Transverse colon (tissue), 4 donors: ENCODE results near the gene CNTD1. TPM values are rescaled to one million over a fixed set of nuclear protein-coding genes. Genes with fewer than 3 reads are reported as not detected.

Experiments used
- DNase-seq: peaks from one replicate; pipeline ENCODE4 v3.0.0-alpha.2; 2019
- H3K27ac ChIP-seq, 4 donors: fragments of 200-600 bp; sonication (generic); 2 replicates each; pipeline ENCODE4 v1.5.1; 2016 to 2018; ENCODE audit warnings: inconsistent platforms in 4 of 4
- H3K27me3 ChIP-seq: fragments of 200-600 bp; sonication (generic); 2 replicates; pipeline ENCODE4 v1.5.1; 2017; ENCODE audit warnings: inconsistent platforms
- H3K36me3 ChIP-seq, 4 donors: fragments of 200-600 bp; sonication (generic); 2 replicates each; pipeline ENCODE4 v1.5.1; 2017 to 2019; ENCODE audit warnings: inconsistent platforms in 4 of 4
- H3K4me1 ChIP-seq, 4 donors: fragments of 200-600 bp; sonication (generic); 2 replicates each; pipeline ENCODE4 v1.5.1; 2017 to 2020; ENCODE audit warnings: inconsistent platforms in 4 of 4
- H3K4me3 ChIP-seq, 4 donors: fragments of 200-600 bp; sonication (generic); 1 replicate in 1 of 4; 2 replicates in 3 of 4; pipeline versions ENCODE4 v1.5.1 to v1.6.1; 2017 to 2019; ENCODE audit warnings: inconsistent platforms in 4 of 4
- H3K9me3 ChIP-seq, 2 donors: fragments of 200-600 bp; sonication (generic); 2 replicates each; pipeline ENCODE4 v1.5.1; 2017 to 2019; ENCODE audit warnings: inconsistent platforms in 2 of 2
- EP300 ChIP-seq: sonication (generic); formaldehyde crosslinking; IDR thresholded peaks from one replicate; pipeline ENCODE4 v1.6.1; 2017; ENCODE audit warnings: antibody characterized with exemption, low read depth
- POLR2A ChIP-seq: fragments of 450-650 bp; IDR thresholded peaks from one replicate; pipeline ENCODE4 v1.6.1; 2016; ENCODE audit warnings: antibody characterized with exemption, mild to moderate bottlenecking, moderate library complexity
- POLR2AphosphoS5 ChIP-seq, 3 donors: sonication (generic); formaldehyde crosslinking; IDR thresholded peaks; one replicate each; pipeline ENCODE4 v1.6.1; 2016; ENCODE audit warnings: antibody characterized with exemption in 3 of 3
- WGBS, 2 donors: methylation state at CpG; one replicate each; pipeline ENCODE4 v1.1.5; 2018; ENCODE audit warnings: low coverage in 1 of 2; 5-methylcytosine and 5-hydroxymethylcytosine counted together
- in situ Hi-C, 4 donors: fragments of 200-750 bp; cut with MboI; loops; one replicate each; pipeline versions ENCODE4 v1.15.0 to v1.15.1; 2017; ENCODE audit warnings: low sequenced_read_pairs in 3 of 4, low pct_ligation_motif_present in 1 of 4, low pct_unique_long_range_greater_than_20kb in 1 of 4
- intact Hi-C: fragments of 100-400 bp; cut with DNase I; formaldehyde crosslinking; loops from one replicate; pipeline ENCODE4 v1.15.1; 2023; ENCODE audit warnings: low total_unique reads
- total RNA-seq, 4 donors: library from RNA; depleted of rRNA; stranded (reverse); fragments of >200 nt; gene quantifications; one replicate each; pipeline ENCODE4 v1.1.0, GENCODE V29; 2016
- TF ChIP-seq, protein P1 (sequence below), 5 experiments: fragments of 200-600 bp in 3 of 5; fragments of 450-650 bp in 2 of 5; sonication (generic) in 3 of 5; IDR thresholded peaks; 1 replicate in 2 of 5; 2 replicates in 3 of 5; pipeline ENCODE4 v1.5.1; 2016 to 2017; ENCODE audit warnings: antibody characterized with exemption in 5 of 5, inconsistent platforms in 3 of 5, mild to moderate bottlenecking in 2 of 5, moderate library complexity in 1 of 5

CNTD1 gene
- total RNA-seq, 4 donors from 2014 or later = 0.48 to 1.5 TPM; not detected in 2

DNA sequence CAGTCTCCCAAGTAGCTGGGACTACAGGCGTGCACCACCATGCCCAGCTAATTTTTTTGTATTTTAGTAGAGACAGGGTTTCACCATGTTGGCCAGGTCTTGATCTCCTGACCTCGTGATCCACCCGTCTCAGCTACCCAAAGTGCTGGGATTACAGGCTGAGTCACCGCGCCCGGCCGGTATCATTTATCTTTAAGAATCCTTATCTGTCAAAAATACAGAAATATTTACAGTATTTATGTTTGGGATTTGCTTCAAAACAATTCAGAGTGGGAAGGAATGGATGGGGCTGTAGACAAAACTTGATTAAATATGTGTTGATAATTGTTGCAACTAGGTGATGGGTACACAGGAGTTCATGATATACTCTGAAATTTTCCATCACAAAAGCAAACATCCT, 22.5 kb downstream of the CNTD1 start:
- intact Hi-C loops (no loop called here), in situ Hi-C loops (no loop called here)
- peaks cover 9 to 21% (median 12%) of the 10 kb centered on the region in 4 donors for H3K4me1 ChIP-seq
- DNase-seq = no peak
- WGBS, 2 donors = 89 to 92% methylated on average over 7 of the region's 7 CpGs
- H3K27me3 ChIP-seq = no peaks in the 10 kb centered on the region
- H3K9me3 ChIP-seq = no peaks in the 10 kb centered on the region
- TF ChIP-seq, protein P1, sequence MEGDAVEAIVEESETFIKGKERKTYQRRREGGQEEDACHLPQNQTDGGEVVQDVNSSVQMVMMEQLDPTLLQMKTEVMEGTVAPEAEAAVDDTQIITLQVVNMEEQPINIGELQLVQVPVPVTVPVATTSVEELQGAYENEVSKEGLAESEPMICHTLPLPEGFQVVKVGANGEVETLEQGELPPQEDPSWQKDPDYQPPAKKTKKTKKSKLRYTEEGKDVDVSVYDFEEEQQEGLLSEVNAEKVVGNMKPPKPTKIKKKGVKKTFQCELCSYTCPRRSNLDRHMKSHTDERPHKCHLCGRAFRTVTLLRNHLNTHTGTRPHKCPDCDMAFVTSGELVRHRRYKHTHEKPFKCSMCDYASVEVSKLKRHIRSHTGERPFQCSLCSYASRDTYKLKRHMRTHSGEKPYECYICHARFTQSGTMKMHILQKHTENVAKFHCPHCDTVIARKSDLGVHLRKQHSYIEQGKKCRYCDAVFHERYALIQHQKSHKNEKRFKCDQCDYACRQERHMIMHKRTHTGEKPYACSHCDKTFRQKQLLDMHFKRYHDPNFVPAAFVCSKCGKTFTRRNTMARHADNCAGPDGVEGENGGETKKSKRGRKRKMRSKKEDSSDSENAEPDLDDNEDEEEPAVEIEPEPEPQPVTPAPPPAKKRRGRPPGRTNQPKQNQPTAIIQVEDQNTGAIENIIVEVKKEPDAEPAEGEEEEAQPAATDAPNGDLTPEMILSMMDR (IDR thresholded peaks at IDR 0.05) = no peak
- TF ChIP-seq POLR2A = no peak
- TF ChIP-seq EP300 = no peak
- TF ChIP-seq POLR2AphosphoS5 (IDR thresholded peaks at IDR 0.05) = no peak
- H3K36me3 ChIP-seq = peaks cover 0 to 38% (median 17%) of the 10 kb centered on the region in 4 donors
- H3K27ac ChIP-seq = no peak overlapping the region
- no peak overlapping the region for H3K4me3 ChIP-seq

DNA sequence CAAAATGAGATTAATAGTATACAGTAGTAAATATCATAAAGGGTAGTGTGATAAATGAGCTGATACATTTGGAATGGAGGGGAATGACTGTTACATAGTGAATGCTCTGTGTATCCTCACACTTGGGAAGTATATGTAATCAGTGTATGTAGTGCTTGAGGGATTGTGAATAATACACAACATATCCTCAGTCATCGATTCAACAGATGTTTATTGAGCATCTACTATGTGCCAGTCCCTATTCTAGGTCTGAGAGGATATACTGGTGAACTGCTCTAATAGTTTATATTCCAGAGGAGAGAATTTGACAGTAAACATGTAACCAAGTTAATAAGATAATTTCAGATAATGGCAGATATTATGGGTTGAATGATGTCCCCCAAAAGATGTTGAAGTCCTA, 28.8 kb downstream of the CNTD1 start:
- TF ChIP-seq, protein P1 (IDR thresholded peaks at IDR 0.05) = no peak
- TF ChIP-seq POLR2A = no peak
- intact Hi-C loops = no loop called here
- DNase-seq = no peak
- WGBS, 2 donors = 93 to 100% methylated on average over 1 of the region's 1 CpG
- Histone ChIP-seq H3K27me3 (no peaks in the 10 kb centered on the region), H3K27ac (no peak overlapping the region), H3K4me1 (peaks cover 9 to 18% (median 15%) of the 10 kb centered on the region in 4 donors), H3K4me3 (no peak overlapping the region), H3K36me3 (no peaks in the 10 kb centered on the region), H3K9me3 (no peaks in the 10 kb centered on the region)
- in situ Hi-C loops = loop anchor here in 2 of 4 donors (25.0 kb wide), 2 partner anchors 110 to 485 kb away; no protein-coding TSS in a partner anchor

DNA sequence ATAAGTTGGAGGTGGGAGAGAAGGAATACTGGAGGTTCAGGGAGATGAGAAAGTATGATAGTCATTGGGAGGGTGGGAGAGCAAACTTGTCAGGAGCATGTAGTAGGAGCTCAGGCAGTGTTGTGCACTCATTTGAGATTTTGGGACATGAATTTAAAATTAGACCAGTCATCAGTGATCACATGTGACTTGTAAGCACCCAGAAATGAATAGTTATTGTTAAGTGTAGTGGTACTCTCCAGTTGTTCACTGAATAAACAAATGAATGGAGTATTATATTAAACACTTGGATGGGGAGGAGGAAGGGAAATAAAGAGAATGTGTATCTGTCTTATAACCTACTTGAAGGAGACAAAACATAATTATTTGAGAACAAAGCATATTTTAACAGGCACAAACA, 32.3 kb downstream of the CNTD1 start:
- in situ Hi-C loops = loop anchor here in 2 of 4 donors (25.0 kb wide), 2 partner anchors 106 to 481 kb away; no protein-coding TSS in a partner anchor
- no peak for TF ChIP-seq POLR2AphosphoS5 (IDR thresholded peaks at IDR 0.05)
- TF ChIP-seq, protein P1 (IDR thresholded peaks at IDR 0.05) = no peak
- no peak for TF ChIP-seq POLR2A
- no peak for TF ChIP-seq EP300
- H3K4me3 ChIP-seq = no peak overlapping the region
- no peaks in the 10 kb centered on the region for H3K9me3 ChIP-seq
- H3K27me3 ChIP-seq = no peaks in the 10 kb centered on the region
- DNase-seq = no peak
- peaks cover 0 to 18% (median 15%) of the 10 kb centered on the region in 4 donors for H3K4me1 ChIP-seq
- peaks cover 0 to under 1% (median 0%) of the 10 kb centered on the region in 4 donors for H3K36me3 ChIP-seq
- intact Hi-C loops = no loop called here
- H3K27ac ChIP-seq = no peak overlapping the region

DNA sequence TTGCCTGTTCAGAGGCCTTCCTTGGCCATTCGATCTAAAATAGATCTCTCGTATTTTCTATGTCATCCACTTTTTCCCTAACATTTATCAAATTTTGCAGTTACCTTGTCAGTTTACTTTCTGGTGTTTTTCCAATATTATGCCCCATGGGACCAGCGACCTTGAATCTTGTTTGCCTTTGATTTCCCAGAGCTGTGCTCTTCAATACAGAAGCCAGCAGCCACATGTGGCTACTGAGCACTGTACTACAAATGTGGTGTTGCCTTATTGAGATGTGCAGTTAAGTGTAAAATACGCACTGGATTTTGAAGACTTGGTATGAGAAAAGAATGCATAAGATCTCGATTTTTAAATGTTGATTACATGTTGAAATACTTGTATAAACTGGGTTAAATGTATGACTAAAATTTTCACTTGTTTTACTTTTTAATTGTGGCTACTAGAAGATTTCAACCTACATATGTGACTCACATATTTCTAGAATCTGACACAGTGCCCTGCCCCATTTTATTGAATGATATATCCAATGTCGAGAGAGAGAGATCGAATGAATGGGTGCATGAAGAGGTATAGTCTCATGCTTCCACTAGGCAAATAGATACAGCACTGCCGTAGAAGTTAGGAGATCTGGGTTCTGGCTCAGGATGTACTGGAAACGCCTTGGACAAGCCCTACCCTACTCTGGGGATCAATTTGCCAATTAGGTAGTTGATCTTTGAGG, 33.7 kb downstream of the CNTD1 start:
- H3K27ac ChIP-seq = peak overlapping the region; percentile 83 to 91 (median 90)
- H3K9me3 ChIP-seq = no peaks in the 10 kb centered on the region
- no peak for TF ChIP-seq POLR2A
- TF ChIP-seq, protein P1 (IDR thresholded peaks at IDR 0.05) = no peak
- no peak for TF ChIP-seq EP300
- TF ChIP-seq POLR2AphosphoS5 (IDR thresholded peaks at IDR 0.05) = no peak
- intact Hi-C loops = no loop called here
- H3K4me1 ChIP-seq = peaks cover 0 to 18% (median 15%) of the 10 kb centered on the region in 4 donors
- no peaks in the 10 kb centered on the region for H3K27me3 ChIP-seq
- in situ Hi-C loops = loop anchor here in 2 of 4 donors (25.0 kb wide), 2 partner anchors 105 to 480 kb away; no protein-coding TSS in a partner anchor
- no peak for DNase-seq
- H3K4me3 ChIP-seq = peak overlapping the region; percentile 86 to 94 (median 88)
- peaks cover 0 to 7% (median 2%) of the 10 kb centered on the region in 4 donors for H3K36me3 ChIP-seq
- WGBS, 2 donors = 45 to 56% methylated on average over 7 to 9 of the region's 9 CpGs
